ENCODE measurements around the gene BMP7.

BMP7 gene

DNA sequence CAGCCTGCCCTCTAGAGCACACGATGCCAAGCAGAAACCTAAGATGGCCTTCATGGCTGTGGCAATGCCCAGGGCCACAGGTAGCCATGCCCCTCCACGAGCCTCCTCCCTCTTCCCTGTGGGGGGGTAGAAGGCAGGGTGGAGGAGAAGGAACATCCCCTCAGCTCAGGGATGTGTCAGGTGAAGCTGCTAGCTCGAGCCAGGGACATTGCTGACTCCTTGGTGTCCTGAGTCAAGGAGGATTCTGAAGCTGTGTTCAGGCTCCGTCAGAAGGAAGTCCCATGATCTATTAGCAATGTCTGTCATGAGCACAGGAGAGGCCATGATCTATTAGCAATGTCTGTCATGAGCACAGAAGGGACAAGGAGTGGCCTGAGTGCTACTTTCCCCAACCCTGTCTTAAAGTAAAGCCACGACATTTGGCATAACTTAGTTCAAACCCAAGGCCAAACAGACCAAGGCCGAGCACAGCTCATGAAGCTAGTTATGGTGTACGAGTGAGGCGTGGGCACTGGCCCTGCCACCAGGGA, 87.8 kb downstream of the BMP7 start:
- no peak for DNase-seq (ENCODE audit: low spot score)
- TF ChIP-seq, protein P1, sequence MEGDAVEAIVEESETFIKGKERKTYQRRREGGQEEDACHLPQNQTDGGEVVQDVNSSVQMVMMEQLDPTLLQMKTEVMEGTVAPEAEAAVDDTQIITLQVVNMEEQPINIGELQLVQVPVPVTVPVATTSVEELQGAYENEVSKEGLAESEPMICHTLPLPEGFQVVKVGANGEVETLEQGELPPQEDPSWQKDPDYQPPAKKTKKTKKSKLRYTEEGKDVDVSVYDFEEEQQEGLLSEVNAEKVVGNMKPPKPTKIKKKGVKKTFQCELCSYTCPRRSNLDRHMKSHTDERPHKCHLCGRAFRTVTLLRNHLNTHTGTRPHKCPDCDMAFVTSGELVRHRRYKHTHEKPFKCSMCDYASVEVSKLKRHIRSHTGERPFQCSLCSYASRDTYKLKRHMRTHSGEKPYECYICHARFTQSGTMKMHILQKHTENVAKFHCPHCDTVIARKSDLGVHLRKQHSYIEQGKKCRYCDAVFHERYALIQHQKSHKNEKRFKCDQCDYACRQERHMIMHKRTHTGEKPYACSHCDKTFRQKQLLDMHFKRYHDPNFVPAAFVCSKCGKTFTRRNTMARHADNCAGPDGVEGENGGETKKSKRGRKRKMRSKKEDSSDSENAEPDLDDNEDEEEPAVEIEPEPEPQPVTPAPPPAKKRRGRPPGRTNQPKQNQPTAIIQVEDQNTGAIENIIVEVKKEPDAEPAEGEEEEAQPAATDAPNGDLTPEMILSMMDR (IDR thresholded peaks at IDR 0.05; ENCODE audit: extremely low read depth, missing control alignments): no peak

GRCh38 chr20:57177636-57178280, 88.7 kb downstream of the BMP7 start:
- TF ChIP-seq, protein P1 (IDR thresholded peaks at IDR 0.05; ENCODE audit: extremely low read depth, missing control alignments): no peak

GRCh38 chr20:57176842-57177241, 89.6 kb downstream of the BMP7 start:
- TF ChIP-seq, protein P1 (IDR thresholded peaks at IDR 0.05; ENCODE audit: extremely low read depth, missing control alignments): no peak
- DNase-seq (ENCODE audit: low spot score): no peak

More at GRCh38 chr20:57177636-57178280, 88.7 kb downstream of the BMP7 start:
- DNase-seq (ENCODE audit: low spot score): no peak

GRCh38 chr20:57175397-57176010, 90.9 kb downstream of the BMP7 start:
- peak; percentile 40 for DNase-seq (ENCODE audit: low spot score)
- TF ChIP-seq, protein P1 (IDR thresholded peaks at IDR 0.05; ENCODE audit: extremely low read depth, missing control alignments): no peak

GRCh38 chr20:57174737-57175136, 91.7 kb downstream of the BMP7 start:
- no peak for DNase-seq (ENCODE audit: low spot score)
- TF ChIP-seq, protein P1 (IDR thresholded peaks at IDR 0.05; ENCODE audit: extremely low read depth, missing control alignments): no peak

DNA sequence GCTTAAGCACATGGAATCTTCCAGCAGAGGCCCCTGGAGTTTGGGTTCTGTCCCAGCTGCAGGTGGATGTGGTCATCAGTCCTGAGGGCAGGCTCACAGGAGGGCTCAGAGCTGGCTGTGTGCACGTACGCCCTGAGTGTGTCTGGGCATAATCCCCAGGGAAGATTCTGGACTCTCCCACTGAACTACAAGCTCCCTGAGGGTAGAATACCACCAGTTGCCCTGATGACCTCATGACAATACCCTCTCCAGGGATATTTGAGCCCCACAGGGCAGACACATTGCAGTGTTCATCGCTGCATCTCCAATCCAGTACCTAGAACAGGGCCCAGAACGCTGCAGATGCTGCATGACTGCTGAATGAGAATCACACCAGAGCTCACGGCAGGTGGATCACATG, 92.5 kb downstream of the BMP7 start:
- no peak for DNase-seq (ENCODE audit: low spot score)
- TF ChIP-seq, protein P1 (IDR thresholded peaks at IDR 0.05; ENCODE audit: extremely low read depth, missing control alignments): no peak

GRCh38 chr20:57173041-57173440, 93.4 kb downstream of the BMP7 start:
- TF ChIP-seq, protein P1 (IDR thresholded peaks at IDR 0.05; ENCODE audit: extremely low read depth, missing control alignments): no peak
- DNase-seq (ENCODE audit: low spot score): no peak

Measured in GM20000 (cell line).